ENCODE measurements around the gene TOMM20L. TPM values are rescaled to one million over a fixed set of nuclear protein-coding genes. Genes with fewer than 3 reads are reported as not detected.

Gene TOMM20L
- total and polyA plus RNA-seq, 10 donors = 0.29 to 1.1 (median 0.95) TPM; not detected in 7

- Histone ChIP-seq H3K36me3 (peaks cover 10 to 93% (median 41%) of the 10 kb centered on the region in 6 donors), H3K9me3 (no peaks in the 10 kb centered on the region), H3K27me3 (replicated peaks in 1 of 7) (no peaks in the 10 kb centered on the region), H3K27ac (no peak overlapping the region), H3K4me1 (no peaks in the 10 kb centered on the region), H3K4me3 (no peak overlapping the region)
- TF ChIP-seq CTCF (IDR thresholded peaks at IDR 0.05 in 8 of 11, conservative IDR thresholded peaks at IDR 0.05 in 3 of 11) = no peak
- no peak for TF ChIP-seq POLR2AphosphoS5 (IDR thresholded peaks at IDR 0.05)
- intact Hi-C loops (cut with DNase I; ENCODE audit: low total_unique reads) = no loop called here
- 62 to 78% (median 66%) methylated on average over 5 of the region's 5 CpGs for WGBS, 5 donors
- DNase-seq = no peak
Observed at GRCh38 chr14:58439476-58439875, 43.7 kb downstream of the TOMM20L start.

- Histone ChIP-seq H3K36me3 (peaks cover 10 to 100% (median 57%) of the 10 kb centered on the region in 6 donors), H3K9me3 (no peaks in the 10 kb centered on the region), H3K27ac (no peak overlapping the region), H3K4me1 (no peaks in the 10 kb centered on the region), H3K4me3 (no peak overlapping the region), H3K27me3 (replicated peaks in 1 of 7) (no peaks in the 10 kb centered on the region)
- no peak for TF ChIP-seq POLR2AphosphoS5 (IDR thresholded peaks at IDR 0.05)
- TF ChIP-seq POLR2A (IDR thresholded peaks at IDR 0.05) = no peak
- no peak for TF ChIP-seq CTCF (IDR thresholded peaks at IDR 0.05 in 8 of 11, conservative IDR thresholded peaks at IDR 0.05 in 3 of 11)
- intact Hi-C loops (cut with DNase I; ENCODE audit: low total_unique reads) = no loop called here
- DNase-seq = no peak
- 84 to 99% (median 94%) methylated on average over 5 of the region's 5 CpGs for WGBS, 5 donors
Observed at GRCh38 chr14:58444627-58445026, 48.9 kb downstream of the TOMM20L start.

- 85 to 90% (median 88%) methylated on average over 9 of the region's 9 CpGs for WGBS, 5 donors
- TF ChIP-seq POLR2A (IDR thresholded peaks at IDR 0.05) (no peak), POLR2AphosphoS5 (IDR thresholded peaks at IDR 0.05) (no peak), CTCF (IDR thresholded peaks at IDR 0.05 in 8 of 11, conservative IDR thresholded peaks at IDR 0.05 in 3 of 11) (no peak)
- Histone ChIP-seq H3K27me3 (replicated peaks in 1 of 7) (no peaks in the 10 kb centered on the region), H3K9me3 (no peaks in the 10 kb centered on the region), H3K4me3 (no peak overlapping the region), H3K4me1 (no peaks in the 10 kb centered on the region), H3K27ac (no peak overlapping the region), H3K36me3 (peaks cover 2 to 99% (median 51%) of the 10 kb centered on the region in 6 donors)
- intact Hi-C loops (cut with DNase I; ENCODE audit: low total_unique reads) = no loop called here
- no peak for DNase-seq
Observed at GRCh38 chr14:58455593-58456265, 60.0 kb downstream of the TOMM20L start.

Small RNAs within 50 kb of the gene (small RNA-seq; reads per million reads assigned to genes)
- 0 reads per million in 4 donors for gene RF00019

Other genes starting within 250 kb of the TOMM20L start
- 1 to 10 TPM in 6 of 7 donors, under 1 TPM in 1; 0.73 to 3.7 (median 1.5) TPM for gene ARMH4, start 243.7 kb upstream of the TOMM20L start, total RNA-seq
- gene ARMH4, start 243.7 kb upstream of the TOMM20L start, polyA plus RNA-seq = under 1 TPM; 0.02 to 0.16 (median 0.12) TPM
- gene ACTR10, start 195.8 kb upstream of the TOMM20L start, total RNA-seq = 10 to 100 TPM; 42.0 to 69.9 (median 55.5) TPM
- gene ACTR10, start 195.8 kb upstream of the TOMM20L start, polyA plus RNA-seq = 10 to 100 TPM; 55.7 to 74.5 (median 60.1) TPM
- 100 to 1,000 TPM in 5 of 7 donors, 10 to 100 TPM in 2; 91.7 to 156 (median 122) TPM for gene PSMA3, start 151.1 kb upstream of the TOMM20L start, total RNA-seq
- gene PSMA3, start 151.1 kb upstream of the TOMM20L start, polyA plus RNA-seq = 100 to 1,000 TPM; 108 to 162 (median 119) TPM
- 10 to 100 TPM; 34.5 to 55.0 (median 51.6) TPM for gene ARID4A, start 97.4 kb upstream of the TOMM20L start, total RNA-seq
- gene ARID4A, start 97.4 kb upstream of the TOMM20L start, polyA plus RNA-seq = 1 to 10 TPM; 7.3 to 9.4 (median 8.3) TPM
- 10 to 100 TPM; 25.3 to 59.4 (median 29.2) TPM for gene TIMM9, start 31.6 kb downstream of the TOMM20L start, total RNA-seq
- gene TIMM9, start 31.6 kb downstream of the TOMM20L start, polyA plus RNA-seq = 10 to 100 TPM; 56.4 to 64.1 (median 56.6) TPM
- gene KIAA0586, start 31.8 kb downstream of the TOMM20L start, total RNA-seq = 10 to 100 TPM; 17.1 to 27.5 (median 22.7) TPM
- gene KIAA0586, start 31.8 kb downstream of the TOMM20L start, polyA plus RNA-seq = 1 to 10 TPM; 4.7 to 5.5 (median 5.3) TPM
- gene DACT1, start 242.0 kb downstream of the TOMM20L start, total RNA-seq = 10 to 100 TPM in 4 of 7 donors, 1 to 10 TPM in 3; 4.6 to 23.4 (median 10.4) TPM
- gene DACT1, start 242.0 kb downstream of the TOMM20L start, polyA plus RNA-seq = 1 to 10 TPM; 1.3 to 2.6 (median 2.2) TPM

All from spleen (tissue), 11 donors.